ENCODE data around the gene ME3.

- TF ChIP-seq, protein P1, sequence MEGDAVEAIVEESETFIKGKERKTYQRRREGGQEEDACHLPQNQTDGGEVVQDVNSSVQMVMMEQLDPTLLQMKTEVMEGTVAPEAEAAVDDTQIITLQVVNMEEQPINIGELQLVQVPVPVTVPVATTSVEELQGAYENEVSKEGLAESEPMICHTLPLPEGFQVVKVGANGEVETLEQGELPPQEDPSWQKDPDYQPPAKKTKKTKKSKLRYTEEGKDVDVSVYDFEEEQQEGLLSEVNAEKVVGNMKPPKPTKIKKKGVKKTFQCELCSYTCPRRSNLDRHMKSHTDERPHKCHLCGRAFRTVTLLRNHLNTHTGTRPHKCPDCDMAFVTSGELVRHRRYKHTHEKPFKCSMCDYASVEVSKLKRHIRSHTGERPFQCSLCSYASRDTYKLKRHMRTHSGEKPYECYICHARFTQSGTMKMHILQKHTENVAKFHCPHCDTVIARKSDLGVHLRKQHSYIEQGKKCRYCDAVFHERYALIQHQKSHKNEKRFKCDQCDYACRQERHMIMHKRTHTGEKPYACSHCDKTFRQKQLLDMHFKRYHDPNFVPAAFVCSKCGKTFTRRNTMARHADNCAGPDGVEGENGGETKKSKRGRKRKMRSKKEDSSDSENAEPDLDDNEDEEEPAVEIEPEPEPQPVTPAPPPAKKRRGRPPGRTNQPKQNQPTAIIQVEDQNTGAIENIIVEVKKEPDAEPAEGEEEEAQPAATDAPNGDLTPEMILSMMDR (conservative IDR thresholded peaks at IDR 0.05 in 1 of 2, IDR thresholded peaks at IDR 0.05 in 1 of 2; ENCODE audit: low read depth in 1 of 2, low read length in 2 of 2): no peak
- no peak for TF ChIP-seq EZH2 (IDR thresholded peaks at IDR 0.05; ENCODE audit: low read length, missing control alignments)
Observed at GRCh38 chr11:86623041-86623621, 49.3 kb downstream of the ME3 start.

Data from fibroblast of lung (primary cell).